Prostate gland (tissue), 2 donors: ENCODE data around the gene MAPK6. TPM values are rescaled to one million over a fixed set of nuclear protein-coding genes. Genes with fewer than 3 reads are reported as not detected.

Experiments
- DNase-seq: peaks from one replicate; pipeline ENCODE4 v3.0.0-alpha.2; 2019; ENCODE audit warnings: low spot score
- H3K27ac ChIP-seq, 2 donors: fragments of 200-600 bp; sonication (generic); 2 replicates each; pipeline ENCODE4 v1.5.1; 2017 to 2019
- H3K27me3 ChIP-seq: fragments of 200-600 bp; sonication (generic); replicated peaks from 2 replicates; pipeline ENCODE4 v1.5.1; 2019; ENCODE audit not compliant: insufficient read depth
- H3K36me3 ChIP-seq, 2 donors: fragments of 200-600 bp; sonication (generic); 1 replicate in 1 of 2; 2 replicates in 1 of 2; pipeline versions ENCODE4 v1.5.1 to v1.8.1; 2017 to 2019
- H3K4me1 ChIP-seq: fragments of 200-600 bp; sonication (generic); replicated peaks from 2 replicates; pipeline ENCODE4 v1.5.1; 2019
- H3K4me3 ChIP-seq, 2 donors: fragments of 200-600 bp; sonication (generic); 2 replicates each; pipeline ENCODE4 v1.5.1; 2017 to 2019
- H3K9me3 ChIP-seq: fragments of 200-600 bp; sonication (generic); 2 replicates; pipeline ENCODE4 v1.5.1; 2017
- CTCF ChIP-seq, 4 experiments: fragments of 200-600 bp in 2 of 4; fragments of 450-650 bp in 2 of 4; sonication (generic) in 2 of 4; IDR thresholded peaks; 1 replicate in 3 of 4; 2 replicates in 1 of 4; pipeline ENCODE4 v1.5.1; 2016 to 2019; ENCODE audit warnings: antibody characterized with exemption in 4 of 4, mild to moderate bottlenecking in 2 of 4, moderate library complexity in 2 of 4
- POLR2A ChIP-seq: fragments of 450-650 bp; IDR thresholded peaks from one replicate; pipeline ENCODE4 v1.6.1; 2016; ENCODE audit warnings: antibody characterized with exemption, mild to moderate bottlenecking
- POLR2AphosphoS5 ChIP-seq: sonication (generic); formaldehyde crosslinking; IDR thresholded peaks from one replicate; pipeline ENCODE4 v1.6.1; 2017; ENCODE audit warnings: antibody characterized with exemption
- WGBS: methylation state at CpG from one replicate; pipeline ENCODE4 v1.1.5; 2018; 5-methylcytosine and 5-hydroxymethylcytosine counted together
- intact Hi-C: fragments of 100-400 bp; cut with DNase I; formaldehyde crosslinking; loops from one replicate; pipeline ENCODE4 v1.14.2; 2022
- total RNA-seq, 2 donors: library from RNA; depleted of rRNA; stranded (reverse); fragments of >200 nt; gene quantifications; one replicate each; pipeline ENCODE4 v1.1.0, GENCODE V29; 2016

MAPK6 gene
- total RNA-seq, 2 donors from 2014 or later: 22.1 to 23.8 TPM

- WGBS: 96% methylated on average over 5 of the region's 5 CpGs
- no peak for TF ChIP-seq POLR2A
- no peak for TF ChIP-seq CTCF (IDR thresholded peaks at IDR 0.05)
- no peak overlapping the region for H3K4me3 ChIP-seq
- no peaks in the 10 kb centered on the region for H3K4me1 ChIP-seq
- intact Hi-C loops: no loop called here
- H3K36me3 ChIP-seq: no peaks in the 10 kb centered on the region
- H3K9me3 ChIP-seq: no peaks in the 10 kb centered on the region
- no peak overlapping the region for H3K27ac ChIP-seq
- H3K27me3 ChIP-seq: no peaks in the 10 kb centered on the region
- no peak for DNase-seq
These were observed 9.5 kb downstream of the MAPK6 start for GRCh38 chr15:52028431-52029093.

DNA sequence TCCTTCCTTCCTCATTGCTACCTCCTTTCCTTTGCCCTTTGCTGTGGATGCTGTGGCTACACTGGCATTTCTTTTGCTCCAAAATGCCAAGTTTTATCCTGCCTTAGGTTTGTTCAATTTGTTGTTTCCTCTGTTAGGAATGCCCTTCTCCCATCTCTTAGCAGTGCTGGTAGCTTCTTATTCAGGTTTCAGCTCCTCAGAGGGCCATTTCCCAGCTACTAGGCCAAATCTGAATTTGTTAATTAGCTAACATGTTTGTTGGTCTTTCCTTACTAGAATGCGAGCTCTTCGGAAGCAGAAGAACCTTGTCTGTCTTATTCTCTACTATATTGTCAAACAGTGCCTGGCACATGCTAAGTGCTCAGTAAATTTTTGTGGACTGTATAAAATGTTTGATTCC lies 11.0 kb downstream of the MAPK6 start:
- Histone ChIP-seq H3K27ac (no peak overlapping the region), H3K36me3 (no peaks in the 10 kb centered on the region), H3K4me3 (no peak overlapping the region), H3K4me1 (no peaks in the 10 kb centered on the region), H3K27me3 (no peaks in the 10 kb centered on the region), H3K9me3 (no peaks in the 10 kb centered on the region)
- intact Hi-C loops: no loop called here
- 85% methylated on average over 2 of the region's 2 CpGs for WGBS
- DNase-seq: no peak
- TF ChIP-seq POLR2AphosphoS5 (no peak), CTCF (IDR thresholded peaks at IDR 0.05) (no peak), POLR2A (no peak)

DNA sequence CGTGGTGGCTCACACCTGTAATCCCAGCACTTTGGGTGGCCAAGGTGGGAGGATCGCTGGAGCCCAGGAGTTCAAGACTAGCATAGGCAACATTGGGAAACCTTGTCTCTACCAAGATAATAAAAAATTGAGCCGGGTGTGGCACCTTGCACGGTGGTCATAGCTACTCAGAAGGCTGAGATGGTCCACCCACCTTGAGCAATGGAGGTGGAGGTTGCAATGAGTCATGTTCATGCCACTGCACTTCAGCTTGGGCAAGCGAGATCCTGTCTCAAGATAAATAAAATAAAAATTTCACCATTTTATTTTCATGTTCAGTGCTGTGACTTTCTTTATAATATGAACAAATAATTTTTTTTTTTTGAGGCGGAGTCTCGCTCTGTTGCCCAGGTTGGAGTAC lies 12.5 kb downstream of the MAPK6 start:
- intact Hi-C loops: no loop called here
- H3K4me3 ChIP-seq: no peak overlapping the region
- TF ChIP-seq POLR2AphosphoS5 (no peak), CTCF (IDR thresholded peaks at IDR 0.05) (no peak), POLR2A (no peak)
- H3K36me3 ChIP-seq: no peaks in the 10 kb centered on the region
- WGBS: 91% methylated on average over 7 of the region's 7 CpGs
- H3K9me3 ChIP-seq: no peaks in the 10 kb centered on the region
- DNase-seq: no peak
- H3K4me1 ChIP-seq: no peaks in the 10 kb centered on the region
- no peak overlapping the region for H3K27ac ChIP-seq
- no peaks in the 10 kb centered on the region for H3K27me3 ChIP-seq

- H3K36me3 ChIP-seq: no peaks in the 10 kb centered on the region
- no peak overlapping the region for H3K4me3 ChIP-seq
- intact Hi-C loops: no loop called here
- H3K27ac ChIP-seq: no peak overlapping the region
- no peaks in the 10 kb centered on the region for H3K4me1 ChIP-seq
- DNase-seq: no peak
- no peak for TF ChIP-seq POLR2A
- TF ChIP-seq POLR2AphosphoS5: no peak
- no peak for TF ChIP-seq CTCF (IDR thresholded peaks at IDR 0.05)
- no peaks in the 10 kb centered on the region for H3K9me3 ChIP-seq
- no peaks in the 10 kb centered on the region for H3K27me3 ChIP-seq
- WGBS: 87% methylated on average over 2 of the region's 2 CpGs
These were observed 19.0 kb downstream of the MAPK6 start for GRCh38 chr15:52037889-52038505.
